ENCODE data around the gene PTBP3.

The PTBP3 gene

DNA sequence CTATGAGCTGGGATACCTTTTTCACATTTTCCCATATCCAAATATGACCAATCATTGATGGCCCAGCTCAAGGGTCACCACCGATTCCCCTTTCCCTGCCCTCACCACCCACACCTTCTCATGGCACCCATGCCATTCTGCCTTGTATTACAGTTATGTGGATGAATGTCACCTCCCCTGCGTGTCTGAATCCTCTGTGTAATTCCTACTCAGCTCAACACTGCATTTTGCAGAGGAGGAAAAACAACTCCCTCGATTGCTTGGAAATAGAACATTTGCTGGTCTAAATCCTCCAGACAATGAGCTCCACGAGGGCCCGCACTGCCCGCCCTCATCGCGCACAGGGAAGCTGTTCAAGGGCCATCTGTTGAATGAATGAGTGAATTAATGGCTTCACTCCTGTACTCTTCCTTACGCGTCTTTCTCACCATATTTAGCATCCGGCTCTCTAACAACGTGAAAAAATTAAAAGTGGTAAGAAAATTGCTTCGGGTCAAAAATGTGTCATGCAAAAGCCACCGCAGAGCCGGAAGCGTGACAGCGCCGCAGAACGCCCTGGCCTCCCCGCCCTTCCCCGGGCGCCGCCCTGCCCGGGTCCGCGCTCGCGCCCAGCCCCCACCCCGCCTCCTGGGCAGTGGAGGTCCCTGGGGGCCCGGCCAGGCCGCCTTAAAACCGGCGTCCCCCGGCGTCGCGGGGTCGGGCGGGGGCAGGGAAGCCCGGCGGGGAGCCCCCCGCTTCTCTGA lies 159.0 kb downstream of the PTBP3 start:
- DNase-seq (ENCODE audit: low read depth in 2 of 3, low spot score in 2 of 3) = peak; percentile 37 to 70 (median 58)

DNA sequence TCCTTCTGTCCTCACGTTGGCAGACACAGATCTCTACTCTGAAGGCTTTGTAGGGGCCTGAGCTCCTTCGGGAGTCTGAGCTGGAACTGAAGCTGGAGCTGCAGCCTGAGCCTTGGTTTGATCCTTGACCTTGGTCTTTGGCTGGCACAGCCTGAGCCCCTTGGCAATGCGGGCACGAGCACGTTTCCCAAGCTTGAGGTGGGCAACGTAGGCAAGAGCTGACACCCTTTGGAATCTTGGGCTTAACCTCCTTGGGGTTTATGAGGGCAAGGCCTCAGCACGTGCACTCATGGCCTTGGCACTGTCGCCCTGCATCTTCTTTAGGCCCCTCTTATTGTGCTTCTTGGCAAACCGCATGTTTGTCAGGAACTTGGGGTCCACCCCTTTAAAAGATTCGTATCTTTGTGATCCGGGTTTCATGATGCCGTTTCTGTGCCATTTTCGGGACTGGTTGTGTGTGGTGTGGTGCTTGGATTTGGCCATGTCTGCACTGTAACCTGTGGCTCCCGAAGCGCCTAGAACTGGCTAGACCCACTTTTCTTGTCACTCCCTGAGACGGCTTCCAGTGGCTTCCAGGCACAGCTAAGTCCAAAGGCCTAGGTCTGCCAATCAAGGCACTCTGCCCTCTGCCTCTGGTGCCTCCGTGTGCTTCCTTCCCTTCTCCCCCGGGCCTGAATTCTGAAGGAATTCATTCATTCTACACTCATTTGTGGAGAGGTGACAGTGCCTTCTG lies 159.8 kb downstream of the PTBP3 start:
- no peak for DNase-seq (ENCODE audit: low read depth in 2 of 3, low spot score in 2 of 3)

DNA sequence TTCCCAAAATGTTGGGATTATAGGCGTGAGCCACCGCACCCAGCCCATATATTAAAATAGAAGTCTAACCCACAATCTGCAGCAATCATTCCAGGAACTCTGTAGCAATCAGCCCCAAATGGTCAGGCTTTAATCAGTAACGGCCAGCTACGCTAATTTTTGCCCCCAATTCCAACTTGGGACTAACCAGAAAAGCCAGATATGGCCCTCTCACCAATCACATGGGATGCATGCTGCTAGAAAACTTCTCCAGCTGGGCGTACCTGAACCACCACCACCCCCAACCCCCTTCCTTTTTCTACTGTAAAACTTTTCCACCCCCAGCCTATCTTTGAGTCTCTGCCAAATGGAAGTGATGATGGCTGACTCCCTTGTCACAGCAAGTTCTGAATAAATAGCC lies 162.5 kb downstream of the PTBP3 start:
- no peak for DNase-seq (ENCODE audit: low read depth in 2 of 3, low spot score in 2 of 3)

DNA sequence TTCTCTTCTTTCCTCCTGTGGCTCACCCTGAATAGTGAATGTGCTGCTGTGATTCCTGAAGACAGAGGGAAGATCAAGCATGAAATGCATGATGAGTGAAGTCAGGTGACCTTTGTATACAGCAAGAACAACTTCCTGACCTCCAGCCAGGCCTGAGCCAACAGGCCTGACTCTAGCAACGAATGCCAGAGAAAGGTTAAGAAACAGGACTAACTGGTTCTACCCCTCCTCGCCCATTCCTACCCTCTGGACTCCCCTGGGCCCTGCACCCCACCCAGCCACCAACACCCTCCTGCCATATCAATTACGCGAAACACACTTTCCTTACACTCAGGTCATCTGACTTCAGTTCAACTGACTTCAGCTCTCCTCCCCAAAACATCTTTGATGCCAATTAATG lies 163.2 kb downstream of the PTBP3 start:
- no peak for DNase-seq (ENCODE audit: low read depth in 2 of 3, low spot score in 2 of 3)

DNA sequence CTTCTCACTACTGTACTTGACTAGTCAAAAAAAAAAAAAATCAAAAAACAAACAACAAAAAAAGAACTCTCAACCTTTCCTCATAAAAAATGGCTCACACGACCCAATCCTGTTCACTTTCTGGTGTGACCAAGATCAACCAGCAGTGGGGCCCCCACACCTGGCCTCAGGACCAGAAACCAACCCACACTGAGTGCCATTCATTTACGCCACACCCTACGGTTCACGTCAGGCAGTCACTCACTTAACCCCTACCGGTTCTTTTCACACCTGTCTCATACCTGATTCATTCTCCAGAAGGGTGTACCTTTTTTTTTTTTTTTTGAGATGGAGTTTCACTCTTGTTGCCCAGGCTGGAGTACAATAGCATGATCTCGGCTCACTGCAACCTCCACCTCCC lies 164.1 kb downstream of the PTBP3 start:
- DNase-seq (ENCODE audit: low read depth in 2 of 3, low spot score in 2 of 3) = no peak

DNA sequence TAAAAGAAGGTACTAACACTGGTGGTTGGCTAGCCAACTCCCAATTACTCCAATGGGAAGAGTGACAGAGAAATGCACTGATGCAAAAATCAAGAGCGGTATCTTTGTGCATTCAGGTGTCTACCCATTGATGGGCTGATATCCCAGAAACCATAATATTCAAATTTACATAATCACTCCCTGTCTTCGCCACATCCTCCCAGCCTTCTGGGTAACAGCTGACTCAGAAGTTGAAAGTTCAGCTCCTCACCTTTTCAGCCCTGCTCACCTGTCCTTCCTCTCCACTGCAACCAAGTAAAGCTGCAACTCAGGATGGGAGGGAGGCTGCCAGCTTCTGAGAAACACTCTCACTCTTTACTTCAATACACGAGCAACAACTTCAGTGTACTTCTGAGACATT lies 165.2 kb downstream of the PTBP3 start:
- no peak for DNase-seq (ENCODE audit: low read depth in 2 of 3, low spot score in 2 of 3)
